Psoas muscle (tissue), 8 donors: ENCODE measurements around the gene ELFN2. TPM values are rescaled to one million over a fixed set of nuclear protein-coding genes. Genes with fewer than 3 reads are reported as not detected.

Experiments used
- ATAC-seq, 4 donors: fragments of 200-7000 bp; cut with Tn5 transposase; one replicate each; pipeline ENCODE4 v1.9.1; 2020; ENCODE audit warnings: moderate library complexity in 3 of 4, mild to moderate bottlenecking in 2 of 4
- DNase-seq, 2 donors: peaks; one replicate each; pipeline ENCODE4 v3.0.0-alpha.2; 2020
- H3K27ac ChIP-seq: fragments of 200-600 bp; one replicate; pipeline ENCODE4 v1.8.0; 2022
- H3K27me3 ChIP-seq, 3 donors: fragments of 200-600 bp in 1 of 3; one replicate each; pipeline versions ENCODE4 v1.6.1 to v1.8.0; 2013 to 2022; ENCODE audit warnings: low read length in 2 of 3, mild to moderate bottlenecking in 2 of 3, moderate library complexity in 1 of 3; ENCODE audit not compliant: insufficient read depth in 3 of 3
- H3K36me3 ChIP-seq, 2 donors: fragments of 200-600 bp in 1 of 2; one replicate each; pipeline versions ENCODE4 v1.6.1 to v1.8.0; 2013 to 2022; ENCODE audit warnings: low read depth in 1 of 2, mild to moderate bottlenecking in 1 of 2, moderate library complexity in 1 of 2; ENCODE audit not compliant: insufficient read depth in 1 of 2
- H3K4me1 ChIP-seq: fragments of 200-600 bp; one replicate; pipeline ENCODE4 v1.8.0; 2022
- H3K4me3 ChIP-seq: fragments of 200-600 bp; one replicate; pipeline ENCODE4 v1.8.0; 2022; ENCODE audit warnings: mild to moderate bottlenecking
- H3K9me3 ChIP-seq: fragments of 200-600 bp; one replicate; pipeline ENCODE4 v1.8.0; 2022
- WGBS, 3 donors: extraction: QIAGEN DNeasy Blood & Tissue Kit; methylation state at CpG; one replicate each; pipeline versions ENCODE4 v1.1.6 to v1.1.7; 2013; 5-methylcytosine and 5-hydroxymethylcytosine counted together
- intact Hi-C, 2 donors: fragments of 100-400 bp; cut with DNase I; formaldehyde crosslinking; loops; one replicate each; pipeline versions ENCODE4 v1.11.0 to v1.14.2; 2022
- polyA plus RNA-seq, 3 donors: library from polyadenylated mRNA; stranded (reverse); fragments of 200-250 nt; gene quantifications; one replicate each; pipeline ENCODE4 v1.2.3, GENCODE V29; 2013
- total RNA-seq, 4 donors: library from RNA; stranded (reverse); fragmentation: NEBNext Ultra II Directional in 2 of 4; extraction: Animal tissue kit (Norgen Biotek cat#: 25700) in 2 of 4; gene quantifications; one replicate each; pipeline versions ENCODE4 v1.2.1 to v1.2.4, GENCODE V29; 2021 to 2023
- TF ChIP-seq, protein P1 (sequence below): fragments of 200-600 bp; IDR thresholded peaks from one replicate; pipeline ENCODE4 v1.8.0; 2022; ENCODE audit warnings: antibody characterized with exemption
- donor health status: healthy with polysubstance abuse.
- donor health status: DM: no; HTN: no; CAD: no; lungs with moderate emphysema.
- donor health status: Bipolar disorder and iron deficiency.
- donor health status: healthy.
- donor health status: DM: yes; HTN: yes; CAD: no.
- donor health status: DM: no; HTN: no; CAD: no.
- donor health status: DM: no; HTN: no; CAD: no.
- donor health status: DM: yes; HTN: yes; CAD: no.

The ELFN2 gene
- total and polyA plus RNA-seq, 7 donors = 0.01 to 0.05 (median 0.01) TPM; not detected in 4

DNA sequence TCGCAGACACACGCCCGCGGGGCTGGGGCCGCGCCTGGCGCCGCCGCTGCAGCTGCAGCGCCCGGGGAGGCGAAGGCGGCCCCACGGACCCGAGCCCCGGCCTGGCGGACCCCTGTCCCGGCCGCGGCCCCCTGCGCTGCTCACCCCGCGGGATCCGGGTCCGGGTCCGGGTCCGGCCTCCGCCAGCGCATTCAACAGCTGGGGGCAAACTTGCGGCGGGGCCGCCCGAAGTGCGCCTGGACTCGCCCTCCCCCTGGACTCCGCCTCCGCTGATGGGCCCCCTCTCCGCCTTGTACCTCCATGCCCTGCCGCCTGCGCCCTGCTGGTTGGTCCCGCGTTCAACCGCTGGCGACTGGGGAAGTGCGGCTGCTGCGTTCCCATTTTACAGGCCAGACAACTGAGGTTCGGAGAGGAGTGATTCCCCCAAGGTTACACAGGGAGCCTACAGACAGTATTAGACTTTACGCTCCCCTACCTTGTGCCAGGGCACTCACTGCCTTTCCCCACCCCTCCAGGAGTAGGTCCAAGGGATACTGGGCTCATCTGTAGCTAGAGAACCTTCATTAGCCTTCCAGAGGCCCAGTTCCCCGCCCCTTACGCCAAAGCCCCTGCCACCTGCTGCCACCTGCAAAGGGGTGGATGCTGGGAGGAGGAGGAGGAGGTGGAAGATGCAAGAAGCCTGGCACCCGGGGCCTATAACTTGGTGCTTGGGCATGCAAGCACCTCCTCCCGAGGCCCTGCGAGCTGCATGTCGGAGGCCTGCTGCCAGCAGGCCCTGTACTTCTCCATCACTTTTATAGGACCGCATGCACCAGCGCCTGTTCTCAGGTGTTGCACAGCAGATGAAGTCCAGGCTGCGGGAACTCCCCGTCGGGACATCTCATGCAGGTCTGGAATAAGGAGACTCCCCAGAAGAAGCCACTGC lies 694 bp upstream of the ELFN2 start:
- H3K27me3 ChIP-seq = peaks cover 0 to 93% (median 37%) of the 10 kb centered on the region in 3 donors
- peak overlapping the region; percentile 51 for H3K4me3 ChIP-seq
- H3K36me3 ChIP-seq = no peaks in the 10 kb centered on the region
- H3K27ac ChIP-seq = no peak overlapping the region
- DNase-seq (no peak), ATAC-seq (no peak)
- intact Hi-C loops = loop anchor here in 1 of 2 donors (10.0 kb wide), 1 partner anchor 113 kb away; no protein-coding TSS in a partner anchor
- TF ChIP-seq, protein P1, sequence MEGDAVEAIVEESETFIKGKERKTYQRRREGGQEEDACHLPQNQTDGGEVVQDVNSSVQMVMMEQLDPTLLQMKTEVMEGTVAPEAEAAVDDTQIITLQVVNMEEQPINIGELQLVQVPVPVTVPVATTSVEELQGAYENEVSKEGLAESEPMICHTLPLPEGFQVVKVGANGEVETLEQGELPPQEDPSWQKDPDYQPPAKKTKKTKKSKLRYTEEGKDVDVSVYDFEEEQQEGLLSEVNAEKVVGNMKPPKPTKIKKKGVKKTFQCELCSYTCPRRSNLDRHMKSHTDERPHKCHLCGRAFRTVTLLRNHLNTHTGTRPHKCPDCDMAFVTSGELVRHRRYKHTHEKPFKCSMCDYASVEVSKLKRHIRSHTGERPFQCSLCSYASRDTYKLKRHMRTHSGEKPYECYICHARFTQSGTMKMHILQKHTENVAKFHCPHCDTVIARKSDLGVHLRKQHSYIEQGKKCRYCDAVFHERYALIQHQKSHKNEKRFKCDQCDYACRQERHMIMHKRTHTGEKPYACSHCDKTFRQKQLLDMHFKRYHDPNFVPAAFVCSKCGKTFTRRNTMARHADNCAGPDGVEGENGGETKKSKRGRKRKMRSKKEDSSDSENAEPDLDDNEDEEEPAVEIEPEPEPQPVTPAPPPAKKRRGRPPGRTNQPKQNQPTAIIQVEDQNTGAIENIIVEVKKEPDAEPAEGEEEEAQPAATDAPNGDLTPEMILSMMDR = no peak
- H3K4me1 ChIP-seq = no peaks in the 10 kb centered on the region
- 19 to 22% (median 20%) methylated on average over 45 to 59 of the region's 59 CpGs for WGBS, 3 donors
- H3K9me3 ChIP-seq = no peaks in the 10 kb centered on the region

DNA sequence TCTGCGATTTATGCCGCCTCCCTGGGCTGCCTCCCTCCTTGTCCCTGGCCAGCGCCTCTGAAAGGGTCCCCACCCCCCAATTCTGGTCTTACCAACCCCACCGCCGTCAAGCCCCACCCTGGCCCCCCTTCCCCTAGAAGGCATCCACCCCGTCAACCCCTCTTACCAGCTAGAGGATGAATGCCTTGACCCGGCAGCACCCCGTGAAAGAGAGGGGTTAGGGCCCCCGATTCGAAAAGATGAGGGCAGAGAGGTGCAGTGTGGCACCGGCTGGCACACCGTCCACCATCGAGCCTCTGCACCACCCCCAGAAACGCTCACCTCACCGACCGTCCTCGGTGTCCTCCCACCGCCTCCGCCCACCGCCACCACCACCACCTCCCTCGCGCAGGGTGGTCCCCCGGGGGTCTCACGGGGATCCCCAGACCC lies 559 bp downstream of the ELFN2 start:
- TF ChIP-seq, protein P1 = no peak
- Histone ChIP-seq H3K4me1 (no peaks in the 10 kb centered on the region), H3K9me3 (no peaks in the 10 kb centered on the region), H3K27me3 (peaks cover 0 to 93% (median 31%) of the 10 kb centered on the region in 3 donors), H3K27ac (no peak overlapping the region), H3K36me3 (no peaks in the 10 kb centered on the region), H3K4me3 (no peak overlapping the region)
- 1 to 5% (median 2%) methylated on average over 10 to 24 of the region's 24 CpGs for WGBS, 3 donors
- intact Hi-C loops = loop anchor here in 1 of 2 donors (10.0 kb wide), 1 partner anchor 112 kb away; no protein-coding TSS in a partner anchor
- ATAC-seq (no peak), DNase-seq (no peak)

GRCh38 chr22:37425800-37426705 lies 1.2 kb downstream of the ELFN2 start:
- TF ChIP-seq, protein P1 = no peak
- 8 to 12% (median 10%) methylated on average over 40 to 43 of the region's 43 CpGs for WGBS, 3 donors
- DNase-seq (no peak), ATAC-seq (no peak)
- Histone ChIP-seq H3K36me3 (no peaks in the 10 kb centered on the region), H3K4me3 (no peak overlapping the region), H3K4me1 (no peaks in the 10 kb centered on the region), H3K27ac (no peak overlapping the region), H3K9me3 (no peaks in the 10 kb centered on the region), H3K27me3 (peaks cover 0 to 96% (median 32%) of the 10 kb centered on the region in 3 donors)
- intact Hi-C loops = loop anchor here in 1 of 2 donors (10.0 kb wide), 1 partner anchor 111 kb away; no protein-coding TSS in a partner anchor

- H3K4me3 ChIP-seq = no peak overlapping the region
- 71 to 79% (median 77%) methylated on average over 10 to 11 of the region's 11 CpGs for WGBS, 3 donors
- DNase-seq (no peak), ATAC-seq (no peak)
- no peaks in the 10 kb centered on the region for H3K4me1 ChIP-seq
- H3K9me3 ChIP-seq = no peaks in the 10 kb centered on the region
- no peaks in the 10 kb centered on the region for H3K36me3 ChIP-seq
- TF ChIP-seq, protein P1 = no peak
- no peak overlapping the region for H3K27ac ChIP-seq
- intact Hi-C loops = loop anchor here in 1 of 2 donors (10.0 kb wide), 1 partner anchor 111 kb away; no protein-coding TSS in a partner anchor
- H3K27me3 ChIP-seq = peaks cover 0 to 96% (median 32%) of the 10 kb centered on the region in 3 donors
Measured at GRCh38 chr22:37425369-37425768, 1.9 kb downstream of the ELFN2 start.
